Stimulated activated CD8-positive, alpha-beta memory T cell treated with anti-CD3 and anti-CD28 coated beads, Interleukin-4, amount 100 ng/mL, for 48 hours (primary cell): ENCODE results near the gene NPY.
"Not testable (repeated sequence)": the region's sequence is repeated elsewhere in the genome, so short reads cannot be mapped to it uniquely, and the experiment has no call there.

ENCODE experiments used
- DNase-seq: peaks from one replicate; pipeline ENCODE4 v3.0.0-alpha.2; 2020

NPY gene

GRCh38 chr7:24283897-24284698 lies at the start of gene NPY:
Gene NPY (plus strand): TSS chr7:24284190. CDS start chr7:24285241, 1,051 bp downstream.
- DNase-seq: peak; percentile 36

GRCh38 chr7:24239260-24239659 lies 44.7 kb upstream of the NPY start:
- DNase-seq: no peak

GRCh38 chr7:24241206-24241605 lies 42.8 kb upstream of the NPY start:
- no peak for DNase-seq

- no peak for DNase-seq
Observed at GRCh38 chr7:24244554-24244953, 39.4 kb upstream of the NPY start.

- DNase-seq: no peak
Observed at GRCh38 chr7:24245362-24245761, 38.6 kb upstream of the NPY start.

- no peak for DNase-seq
Observed at GRCh38 chr7:24249266-24249665, 34.7 kb upstream of the NPY start.

GRCh38 chr7:24251568-24251967 lies 32.4 kb upstream of the NPY start:
- no peak for DNase-seq

- no peak for DNase-seq
Observed at GRCh38 chr7:24255139-24255538, 28.9 kb upstream of the NPY start.

GRCh38 chr7:24258324-24258723 lies 25.7 kb upstream of the NPY start:
- not testable (repeated sequence) for DNase-seq

GRCh38 chr7:24271938-24272337 lies 12.1 kb upstream of the NPY start:
- no peak for DNase-seq

GRCh38 chr7:24279512-24279911 lies 4.5 kb upstream of the NPY start:
- no peak for DNase-seq

GRCh38 chr7:24283554-24283896 lies 465 bp upstream of the NPY start:
- DNase-seq: peak; percentile 33

GRCh38 chr7:24284699-24285506 lies 913 bp downstream of the NPY start:
- DNase-seq: no peak

- peak; percentile 64 for DNase-seq
Observed at GRCh38 chr7:24290004-24290641, 6.1 kb downstream of the NPY start.

GRCh38 chr7:24291271-24291670 lies 7.3 kb downstream of the NPY start:
- DNase-seq: no peak

- no peak for DNase-seq
Observed at GRCh38 chr7:24297362-24297761, 13.4 kb downstream of the NPY start.

- no peak for DNase-seq
Observed at GRCh38 chr7:24298696-24299095, 14.7 kb downstream of the NPY start.

- no peak for DNase-seq
Observed at GRCh38 chr7:24299192-24299591, 15.2 kb downstream of the NPY start.

- DNase-seq: no peak
Observed at GRCh38 chr7:24301703-24302102, 17.7 kb downstream of the NPY start.

GRCh38 chr7:24304494-24305095 lies 20.6 kb downstream of the NPY start:
- DNase-seq: no peak

- DNase-seq: no peak
Observed at GRCh38 chr7:24307326-24307725, 23.3 kb downstream of the NPY start.

GRCh38 chr7:24312588-24312987 lies 28.6 kb downstream of the NPY start:
- DNase-seq: no peak

GRCh38 chr7:24313777-24314176 lies 29.8 kb downstream of the NPY start:
- DNase-seq: no peak
